GOT3 (cell line): ENCODE measurements around the gene STOM.
"Not testable (repeated sequence)": the region's sequence is repeated elsewhere in the genome, so short reads cannot be mapped to it uniquely, and the experiment has no call there.

Experiments
- DNase-seq: peaks from one replicate; lab custom pipeline; 2025; ENCODE audit warnings: mixed read lengths; lab: John Stamatoyannopoulos, UW

STOM gene

DNA sequence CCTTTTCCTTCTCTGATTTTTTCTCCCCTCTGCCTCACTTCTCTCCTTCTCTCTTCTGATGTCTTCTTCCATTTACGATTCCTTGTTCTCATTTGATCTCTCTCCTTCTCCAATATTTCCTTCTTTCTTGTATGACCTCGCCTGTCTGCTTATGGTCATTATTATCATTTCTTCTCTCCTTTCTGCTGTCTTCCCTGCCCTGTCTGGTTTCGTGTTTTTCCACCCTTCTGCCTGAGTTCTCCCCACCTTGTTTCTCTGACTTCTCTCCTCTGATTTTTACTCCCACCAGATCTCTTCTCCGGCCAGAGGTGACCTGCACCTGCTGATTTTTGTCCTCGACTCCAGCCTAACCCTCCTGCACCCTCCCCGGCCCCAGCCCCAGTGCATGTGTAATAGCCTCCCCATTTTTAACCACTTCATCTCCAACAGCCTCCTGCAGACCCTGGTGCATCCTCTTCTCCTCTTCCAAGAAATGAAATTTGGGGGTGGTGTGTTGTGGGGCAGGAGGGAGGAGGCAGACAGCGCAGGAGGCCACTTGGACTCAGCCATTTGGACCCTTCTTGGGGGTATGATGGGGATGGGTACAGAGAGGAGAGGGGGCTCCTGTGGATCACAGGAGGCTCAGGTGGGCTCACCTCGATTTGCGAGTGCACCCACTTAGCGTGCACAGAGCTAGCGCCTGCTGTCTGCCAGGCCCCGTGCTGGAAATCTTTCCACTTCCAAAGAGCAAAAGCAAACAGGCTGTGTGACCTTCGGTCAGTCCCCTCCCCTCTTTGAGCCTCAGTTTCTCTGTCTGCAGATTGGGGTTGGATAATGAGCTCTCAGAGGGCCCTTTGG, 69.5 kb downstream of the STOM start:
- DNase-seq, result no peak

DNA sequence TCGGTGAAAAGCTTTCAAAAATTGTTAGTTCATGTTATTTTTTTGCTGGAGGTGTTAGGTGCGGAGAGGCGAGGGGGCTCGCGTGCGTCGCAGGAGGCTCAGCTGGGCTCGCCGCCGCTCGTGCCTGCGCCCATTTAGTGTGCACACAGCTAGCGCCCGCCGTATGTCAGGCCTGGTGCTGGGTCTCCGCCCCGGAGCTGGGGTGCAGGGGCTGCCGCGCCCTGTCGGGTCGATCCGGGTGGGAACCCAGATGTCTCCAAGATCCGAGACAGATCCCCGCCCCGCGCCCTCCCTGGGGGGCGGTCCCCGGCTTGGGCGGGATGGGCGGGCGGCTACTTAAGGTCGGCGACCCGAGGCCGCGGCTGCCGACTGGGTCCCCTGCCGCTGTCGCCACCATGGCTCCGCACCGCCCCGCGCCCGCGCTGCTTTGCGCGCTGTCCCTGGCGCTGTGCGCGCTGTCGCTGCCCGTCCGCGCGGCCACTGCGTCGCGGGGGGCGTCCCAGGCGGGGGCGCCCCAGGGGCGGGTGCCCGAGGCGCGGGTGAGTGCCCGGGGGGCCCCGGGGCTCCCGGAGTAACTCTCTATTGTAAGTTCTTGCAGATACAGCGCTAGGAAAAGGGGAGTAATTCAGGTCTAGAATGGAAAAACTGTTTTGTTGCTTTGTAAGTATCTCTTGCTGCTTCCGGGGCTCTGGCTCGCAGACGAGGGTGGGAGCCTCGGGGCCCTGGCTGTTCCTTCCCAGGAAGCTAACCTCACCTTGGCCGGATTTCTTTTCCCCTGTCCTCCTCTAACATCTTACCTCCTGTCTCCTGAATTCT, 70.4 kb downstream of the STOM start:
- no peak for DNase-seq

- no peak for DNase-seq
These were observed 71.2 kb downstream of the STOM start for GRCh38 chr9:121298689-121299466.

GRCh38 chr9:121298016-121298538, 72.0 kb downstream of the STOM start:
- DNase-seq, result no peak

DNA sequence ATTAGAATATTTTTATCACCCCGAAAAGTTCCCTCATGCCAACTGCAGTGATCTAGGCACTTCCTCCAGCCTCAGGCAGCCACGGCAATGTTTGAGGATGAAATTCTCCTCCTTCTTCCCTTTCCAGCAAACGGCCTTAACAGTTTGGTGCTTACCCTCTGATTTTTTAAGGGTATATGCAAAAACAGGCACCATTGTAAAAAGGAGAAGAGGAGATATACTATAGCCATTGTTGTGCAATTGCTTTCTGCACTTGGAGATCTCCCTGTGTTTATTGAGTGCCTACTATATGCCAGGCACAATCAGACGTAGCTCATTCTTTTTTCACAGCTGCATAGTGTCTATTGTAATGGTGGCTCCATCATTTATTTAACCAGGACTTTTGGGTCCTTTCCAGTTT, 72.7 kb downstream of the STOM start:
- no peak for DNase-seq

GRCh38 chr9:121296213-121297127, 73.6 kb downstream of the STOM start:
- no peak for DNase-seq

GRCh38 chr9:121295662-121296191, 74.3 kb downstream of the STOM start:
- DNase-seq, result no peak

- no peak for DNase-seq
These were observed 75.0 kb downstream of the STOM start for GRCh38 chr9:121294866-121295661.

DNA sequence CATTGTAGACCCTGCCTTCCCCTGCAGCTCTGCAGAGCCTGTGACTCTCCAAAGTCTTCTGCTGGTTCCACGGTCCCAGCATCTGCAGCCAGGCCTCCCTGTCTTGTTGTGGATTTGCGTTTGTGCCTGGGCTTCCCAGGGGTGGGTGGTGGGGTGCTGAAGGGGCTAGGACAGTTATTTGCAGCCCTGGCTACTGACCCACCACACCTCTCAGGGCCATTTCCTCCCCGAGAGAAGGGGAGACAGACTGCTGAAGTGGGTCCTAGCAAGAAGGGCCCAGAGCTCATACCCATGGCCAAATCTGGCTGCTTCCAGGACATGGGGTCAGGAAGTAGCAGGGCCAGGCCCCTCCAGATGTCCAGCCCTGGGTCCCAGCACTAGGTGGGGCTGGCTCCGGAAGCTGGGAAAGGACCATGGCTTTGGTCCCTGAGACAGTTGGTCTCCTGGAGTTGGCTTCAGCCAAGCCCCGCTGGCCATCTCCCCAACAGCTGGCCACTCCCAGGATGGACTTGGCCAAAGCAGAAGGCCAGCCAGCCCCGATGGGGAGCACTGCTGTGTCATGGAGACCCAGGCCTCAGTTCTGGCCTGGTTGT, 75.8 kb downstream of the STOM start:
- no peak for DNase-seq

DNA sequence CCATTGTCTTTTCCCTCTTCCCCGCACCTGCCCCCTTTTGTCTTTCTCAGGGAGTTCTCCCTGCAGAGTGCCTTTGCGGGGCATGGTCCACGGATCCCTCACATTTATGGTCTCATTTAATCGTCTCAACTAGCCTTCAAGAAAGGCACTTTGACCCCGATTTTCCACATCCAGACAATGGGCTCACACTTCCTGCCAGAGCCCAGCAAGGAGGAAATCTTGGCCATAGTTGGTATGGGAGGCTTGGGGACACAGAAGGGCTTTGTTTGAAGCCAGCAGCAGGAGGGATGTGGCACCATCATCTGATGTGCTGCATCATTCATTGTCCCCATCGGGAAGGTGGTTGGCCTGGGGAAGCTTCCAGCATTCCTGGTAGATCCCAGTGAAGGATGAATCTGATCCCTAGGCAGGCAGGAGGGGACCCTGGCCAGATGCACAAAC, 77.2 kb downstream of the STOM start:
- DNase-seq, result no peak

- no peak for DNase-seq
These were observed 78.0 kb downstream of the STOM start for GRCh38 chr9:121292051-121292450.

GRCh38 chr9:121291536-121291935, 78.5 kb downstream of the STOM start:
- DNase-seq, result not testable (repeated sequence)

DNA sequence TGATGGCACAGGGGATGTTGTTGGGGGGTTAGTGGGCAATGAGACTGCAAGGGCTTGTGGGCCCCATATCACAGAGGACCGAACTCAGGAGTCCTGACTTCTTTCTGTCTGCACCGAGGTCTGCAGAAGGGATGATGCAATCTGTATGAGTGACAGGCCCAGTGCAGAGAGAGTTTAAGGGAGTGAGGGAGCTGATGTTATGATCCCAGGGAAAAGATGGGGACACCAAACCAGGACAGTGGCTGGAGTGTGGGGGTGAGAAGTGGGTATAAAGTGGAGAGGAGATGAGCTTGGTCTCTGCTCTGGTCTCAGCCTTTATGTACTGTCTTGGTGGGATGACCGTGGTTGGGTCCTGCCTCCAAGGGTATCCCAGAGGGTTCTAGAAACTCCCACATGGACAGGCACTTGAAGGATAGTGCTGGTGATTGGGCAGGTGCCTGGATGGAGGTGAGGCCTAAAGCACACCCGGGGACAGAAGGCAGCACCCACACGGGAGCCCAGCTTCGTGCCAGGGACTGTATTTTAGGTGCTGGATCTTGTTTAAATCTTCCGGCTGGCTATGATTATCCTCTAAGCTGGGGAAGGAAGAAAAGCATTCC, 80.2 kb downstream of the STOM start:
- DNase-seq, result no peak

- DNase-seq, result no peak
These were observed 80.9 kb downstream of the STOM start for GRCh38 chr9:121289026-121289771.
